Sigmoid colon (tissue), 7 donors: ENCODE results near the gene MSRB2. TPM values are rescaled to one million over a fixed set of nuclear protein-coding genes. Genes with fewer than 3 reads are reported as not detected.

Source experiments
- DNase-seq: peaks from one replicate; pipeline ENCODE4 v3.0.0-alpha.2; 2019
- H3K27ac ChIP-seq, 4 donors: fragments of 200-600 bp; sonication (generic); one replicate each; pipeline ENCODE4 v1.5.1; 2016 to 2019; ENCODE audit warnings: mild to moderate bottlenecking in 1 of 4
- H3K27me3 ChIP-seq, 3 donors: fragments of 200-600 bp; sonication (generic); one replicate each; pipeline ENCODE4 v1.5.1; 2019; ENCODE audit warnings: mild to moderate bottlenecking in 1 of 3
- H3K36me3 ChIP-seq, 4 donors: fragments of 200-600 bp; sonication (generic); one replicate each; pipeline ENCODE4 v1.5.1; 2016 to 2019
- H3K4me1 ChIP-seq, 4 donors: fragments of 200-600 bp; sonication (generic); one replicate each; pipeline ENCODE4 v1.5.1; 2017 to 2019
- H3K4me3 ChIP-seq, 4 donors: fragments of 200-600 bp; sonication (generic); one replicate each; pipeline ENCODE4 v1.5.1; 2017 to 2019; ENCODE audit warnings: mild to moderate bottlenecking in 2 of 4, moderate library complexity in 1 of 4
- H3K9me3 ChIP-seq, 4 donors: fragments of 200-600 bp in 3 of 4; sonication (generic) in 3 of 4; one replicate each; pipeline versions ENCODE4 v1.5.1 to v1.6.1; 2013 to 2019
- CTCF ChIP-seq, 4 experiments: fragments of 450-650 bp in 3 of 4; fragments of 200-600 bp in 1 of 4; IDR thresholded peaks; one replicate each; pipeline ENCODE4 v1.5.1; 2016 to 2019; ENCODE audit warnings: antibody characterized with exemption in 4 of 4, mild to moderate bottlenecking in 3 of 4, moderate library complexity in 2 of 4
- EP300 ChIP-seq, 4 donors: sonication (generic); formaldehyde crosslinking; IDR thresholded peaks; one replicate each; pipeline ENCODE4 v1.6.1; 2017; ENCODE audit warnings: antibody characterized with exemption in 4 of 4
- POLR2A ChIP-seq, 2 donors: fragments of 450-650 bp; IDR thresholded peaks; one replicate each; pipeline ENCODE4 v1.6.1; 2016; ENCODE audit warnings: antibody characterized with exemption in 2 of 2, mild to moderate bottlenecking in 2 of 2, moderate library complexity in 2 of 2
- POLR2AphosphoS5 ChIP-seq, 4 donors: sonication (generic); formaldehyde crosslinking; IDR thresholded peaks; one replicate each; pipeline ENCODE4 v1.6.1; 2017; ENCODE audit warnings: antibody characterized with exemption in 4 of 4
- WGBS, 2 donors: extraction: QIAGEN DNeasy Blood & Tissue Kit; methylation state at CpG; one replicate each; pipeline ENCODE4 v1.1.7; 2013; 5-methylcytosine and 5-hydroxymethylcytosine counted together
- intact Hi-C: fragments of 100-400 bp; cut with DNase I; formaldehyde crosslinking; loops from one replicate; pipeline ENCODE4 v1.15.1; 2023
- polyA plus RNA-seq, 3 donors: library from polyadenylated mRNA; stranded (reverse); fragments of 200-250 nt; gene quantifications; one replicate each; pipeline ENCODE4 v1.2.3, GENCODE V29; 2013
- total RNA-seq, 4 donors: library from RNA; depleted of rRNA; stranded (reverse); fragments of >200 nt; gene quantifications; one replicate each; pipeline ENCODE4 v1.1.0, GENCODE V29; 2016
- donor health status: healthy with polysubstance abuse.
- donor health status: Bipolar disorder and iron deficiency.
- donor health status: healthy.

MSRB2 gene
- total and polyA plus RNA-seq, 7 donors: 16.6 to 56.3 (median 32.7) TPM

GRCh38 chr10:23116486-23117205, 21.3 kb downstream of the MSRB2 start:
- no peak for DNase-seq
- Histone ChIP-seq H3K27me3 (no peaks in the 10 kb centered on the region), H3K4me1 (no peaks in the 10 kb centered on the region), H3K4me3 (no peak overlapping the region), H3K9me3 (no peaks in the 10 kb centered on the region), H3K36me3 (peaks cover 5 to 96% (median 30%) of the 10 kb centered on the region in 4 donors), H3K27ac (no peak overlapping the region)
- no peak for TF ChIP-seq POLR2AphosphoS5 (IDR thresholded peaks at IDR 0.05)
- TF ChIP-seq EP300 (IDR thresholded peaks at IDR 0.05): no peak
- TF ChIP-seq POLR2A (IDR thresholded peaks at IDR 0.05): no peak
- no peak for TF ChIP-seq CTCF (IDR thresholded peaks at IDR 0.05)
- 81 to 92% methylated on average over 4 of the region's 4 CpGs for WGBS, 2 donors
- intact Hi-C loops: no loop called here

DNA sequence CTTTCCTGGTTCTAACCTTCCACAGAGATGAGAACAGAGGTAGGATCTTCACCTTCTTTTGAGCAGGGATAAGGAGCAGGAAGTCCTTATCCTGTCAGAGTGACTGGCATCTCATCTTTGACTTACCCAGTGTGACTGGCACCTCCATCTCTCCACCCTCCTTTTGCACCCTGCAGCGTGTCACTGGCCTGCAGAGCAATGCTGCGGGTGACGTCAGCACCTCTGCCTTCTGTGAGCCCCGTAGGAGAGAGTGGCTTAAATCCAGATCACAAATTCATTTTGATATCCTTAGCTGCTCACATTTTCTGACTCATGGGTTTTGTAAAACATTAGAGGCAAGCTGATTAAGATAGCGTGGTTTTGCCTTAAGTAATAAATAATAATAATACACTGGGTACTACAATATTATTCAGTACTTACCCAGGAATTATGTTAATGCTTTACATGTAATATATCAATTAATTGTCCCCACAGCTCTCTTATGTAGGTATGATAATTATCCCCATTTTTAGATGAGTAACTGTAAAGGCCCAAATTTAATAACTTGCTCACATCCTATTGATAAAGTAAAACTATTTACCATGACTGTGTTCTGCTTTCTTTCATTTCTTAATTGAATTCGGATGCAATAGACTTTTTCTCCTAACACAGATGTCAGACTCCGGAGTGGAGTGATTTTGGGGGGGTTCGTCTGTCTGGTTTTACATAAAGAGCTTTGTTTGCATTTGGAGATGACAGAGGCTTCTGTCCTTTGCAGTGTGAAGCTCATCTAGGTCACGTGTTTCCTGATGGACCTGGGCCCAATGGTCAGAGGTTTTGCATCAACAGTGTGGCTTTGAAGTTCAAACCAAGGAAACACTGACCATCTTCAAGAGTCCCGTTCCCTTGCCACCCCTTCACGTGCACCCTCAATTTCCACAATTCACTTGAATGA, 24.9 kb downstream of the MSRB2 start:
- no peaks in the 10 kb centered on the region for H3K27me3 ChIP-seq
- DNase-seq: no peak

GRCh38 chr10:23121135-23121534, 25.8 kb downstream of the MSRB2 start:
- 93 to 94% methylated on average over 5 of the region's 5 CpGs for WGBS, 2 donors
- no peak for TF ChIP-seq CTCF (IDR thresholded peaks at IDR 0.05)
- TF ChIP-seq POLR2A (IDR thresholded peaks at IDR 0.05): no peak
- intact Hi-C loops: no loop called here

More for the DNA sequence above, 24.9 kb downstream of the MSRB2 start:
- intact Hi-C loops: no loop called here
- H3K36me3 ChIP-seq: peaks cover 0 to 63% (median 16%) of the 10 kb centered on the region in 4 donors
- H3K4me3 ChIP-seq: no peak overlapping the region
- 86 to 87% methylated on average over 11 of the region's 11 CpGs for WGBS, 2 donors
- no peaks in the 10 kb centered on the region for H3K9me3 ChIP-seq
- H3K4me1 ChIP-seq: no peaks in the 10 kb centered on the region
- H3K27ac ChIP-seq: no peak overlapping the region
- no peak for TF ChIP-seq POLR2AphosphoS5 (IDR thresholded peaks at IDR 0.05)
- no peak for TF ChIP-seq POLR2A (IDR thresholded peaks at IDR 0.05)
- no peak for TF ChIP-seq CTCF (IDR thresholded peaks at IDR 0.05)
- TF ChIP-seq EP300 (IDR thresholded peaks at IDR 0.05): no peak

GRCh38 chr10:23136462-23136861, 41.1 kb downstream of the MSRB2 start:
- Histone ChIP-seq H3K9me3 (peaks cover 0 to 2% (median 0%) of the 10 kb centered on the region in 4 donors), H3K27me3 (no peaks in the 10 kb centered on the region), H3K4me3 (no peak overlapping the region), H3K27ac (no peak overlapping the region), H3K4me1 (no peaks in the 10 kb centered on the region), H3K36me3 (no peaks in the 10 kb centered on the region)
- intact Hi-C loops: no loop called here
- 95 to 98% methylated on average over 4 of the region's 4 CpGs for WGBS, 2 donors
- no peak for TF ChIP-seq CTCF (IDR thresholded peaks at IDR 0.05)
- TF ChIP-seq POLR2A (IDR thresholded peaks at IDR 0.05): no peak
- no peak for TF ChIP-seq POLR2AphosphoS5 (IDR thresholded peaks at IDR 0.05)
- TF ChIP-seq EP300 (IDR thresholded peaks at IDR 0.05): no peak
- DNase-seq: no peak

More at GRCh38 chr10:23121135-23121534, 25.8 kb downstream of the MSRB2 start:
- Histone ChIP-seq H3K4me3 (no peak overlapping the region), H3K9me3 (no peaks in the 10 kb centered on the region), H3K36me3 (peaks cover 0 to 56% (median 16%) of the 10 kb centered on the region in 4 donors), H3K4me1 (no peaks in the 10 kb centered on the region), H3K27ac (no peak overlapping the region), H3K27me3 (no peaks in the 10 kb centered on the region)
- no peak for DNase-seq
